ENCODE measurements around the gene OSBPL10. TPM values are rescaled to one million over a fixed set of nuclear protein-coding genes. Genes with fewer than 3 reads are reported as not detected.

OSBPL10 gene
- total and polyA plus RNA-seq, 2 experiments from 2014 or later = 2.4 to 8.1 TPM

- Histone ChIP-seq H3K9me2 (ENCODE audit: insufficient read depth) (no peaks in the 10 kb centered on the region), H3K27ac (no peak overlapping the region), H3K4me3 (no peak overlapping the region), H3K79me2 (ENCODE audit: insufficient read depth) (no peaks in the 10 kb centered on the region), H3K9ac (no peak overlapping the region), H3K9me3 (ENCODE audit: low read depth) (no peaks in the 10 kb centered on the region), H3K27me3 (replicated peaks; ENCODE audit: insufficient read depth) (no peaks in the 10 kb centered on the region; the same call in 1 of the 2 replicates), H3K36me3 (ENCODE audit: low read depth) (no peaks in the 10 kb centered on the region), H4K20me1 (ENCODE audit: insufficient read depth) (no peaks in the 10 kb centered on the region), H3K4me1 (ENCODE audit: insufficient read depth) (no peaks in the 10 kb centered on the region), H2AFZ (no peak overlapping the region), H3F3A (ENCODE audit: insufficient read depth) (no peaks in the 10 kb centered on the region), H3K4me2 (ENCODE audit: unreplicated experiment) (no peak overlapping the region)
- in situ Hi-C loops (cut with MboI) = loop anchor here (25.0 kb wide), 2 partner anchors 819 to 969 kb away; no protein-coding TSS in a partner anchor
- WGBS, 2 experiments (ENCODE audit: low coverage in 1 of 2, low lambda C conversion rate in 2 of 2, missing lambda C conversion rate in 2 of 2) = 38 to 51% methylated on average over 7 of the region's 7 CpGs
- DNase-seq = no peak
- no peak for TF ChIP-seq EZH2 (IDR thresholded peaks at IDR 0.05; ENCODE audit: insufficient read depth, poor library complexity, severe bottlenecking)
- no peak for TF ChIP-seq EZH2phosphoT487 (IDR thresholded peaks at IDR 0.05; ENCODE audit: insufficient read depth, low read depth)
These were observed 225.0 kb downstream of the OSBPL10 start for GRCh38 chr3:31755926-31756658.

GRCh38 chr3:31754575-31755278 lies 226.3 kb downstream of the OSBPL10 start:
- no peaks in the 10 kb centered on the region for H3K9me3 ChIP-seq (ENCODE audit: low read depth)
- H3K27ac ChIP-seq = no peak overlapping the region
- DNase-seq = no peak
- 65 to 73% methylated on average over 6 of the region's 6 CpGs for WGBS, 2 experiments (ENCODE audit: low coverage in 1 of 2, low lambda C conversion rate in 2 of 2, missing lambda C conversion rate in 2 of 2)
- no peak for TF ChIP-seq EZH2phosphoT487 (IDR thresholded peaks at IDR 0.05; ENCODE audit: insufficient read depth, low read depth)
- no peak for TF ChIP-seq EZH2 (IDR thresholded peaks at IDR 0.05; ENCODE audit: insufficient read depth, poor library complexity, severe bottlenecking)
- in situ Hi-C loops (cut with MboI) = loop anchor here (25.0 kb wide), 2 partner anchors 817 to 967 kb away; no protein-coding TSS in a partner anchor
- no peak overlapping the region for H3K4me3 ChIP-seq
- H3K9ac ChIP-seq = no peak overlapping the region
- H3K4me2 ChIP-seq (ENCODE audit: unreplicated experiment) = no peak overlapping the region
- no peaks in the 10 kb centered on the region for H3K4me1 ChIP-seq (ENCODE audit: insufficient read depth)
- H3K79me2 ChIP-seq (ENCODE audit: insufficient read depth) = no peaks in the 10 kb centered on the region
- H3K27me3 ChIP-seq (replicated peaks; ENCODE audit: insufficient read depth) = no peaks in the 10 kb centered on the region; the same call in 1 of the 2 replicates
- no peaks in the 10 kb centered on the region for H3F3A ChIP-seq (ENCODE audit: insufficient read depth)
- H3K36me3 ChIP-seq (ENCODE audit: low read depth) = no peaks in the 10 kb centered on the region
- H2AFZ ChIP-seq = no peak overlapping the region
- no peaks in the 10 kb centered on the region for H4K20me1 ChIP-seq (ENCODE audit: insufficient read depth)
- H3K9me2 ChIP-seq (ENCODE audit: insufficient read depth) = no peaks in the 10 kb centered on the region

- Histone ChIP-seq H3K79me2 (ENCODE audit: insufficient read depth) (no peaks in the 10 kb centered on the region), H2AFZ (no peak overlapping the region), H3K4me2 (ENCODE audit: unreplicated experiment) (no peak overlapping the region), H3F3A (ENCODE audit: insufficient read depth) (no peaks in the 10 kb centered on the region), H3K27me3 (replicated peaks; ENCODE audit: insufficient read depth) (no peaks in the 10 kb centered on the region; the same call in 1 of the 2 replicates), H3K4me1 (ENCODE audit: insufficient read depth) (no peaks in the 10 kb centered on the region), H3K9me2 (ENCODE audit: insufficient read depth) (no peaks in the 10 kb centered on the region), H4K20me1 (ENCODE audit: insufficient read depth) (no peaks in the 10 kb centered on the region), H3K4me3 (no peak overlapping the region), H3K27ac (no peak overlapping the region), H3K9me3 (ENCODE audit: low read depth) (no peaks in the 10 kb centered on the region), H3K9ac (no peak overlapping the region), H3K36me3 (ENCODE audit: low read depth) (no peaks in the 10 kb centered on the region)
- no peak for DNase-seq
- TF ChIP-seq EZH2 (IDR thresholded peaks at IDR 0.05; ENCODE audit: insufficient read depth, poor library complexity, severe bottlenecking) (no peak), EZH2phosphoT487 (IDR thresholded peaks at IDR 0.05; ENCODE audit: insufficient read depth, low read depth) (no peak)
- in situ Hi-C loops (cut with MboI) = loop anchor here (25.0 kb wide), 2 partner anchors 816 to 966 kb away; no protein-coding TSS in a partner anchor
- 90 to 91% methylated on average over 7 of the region's 7 CpGs for WGBS, 2 experiments (ENCODE audit: low coverage in 1 of 2, low lambda C conversion rate in 2 of 2, missing lambda C conversion rate in 2 of 2)
These were observed 228.0 kb downstream of the OSBPL10 start for GRCh38 chr3:31753050-31753425.

- Histone ChIP-seq H3K4me1 (ENCODE audit: insufficient read depth) (no peaks in the 10 kb centered on the region), H3K79me2 (ENCODE audit: insufficient read depth) (no peaks in the 10 kb centered on the region), H3K27ac (no peak overlapping the region), H4K20me1 (ENCODE audit: insufficient read depth) (no peaks in the 10 kb centered on the region), H3K27me3 (replicated peaks; ENCODE audit: insufficient read depth) (no peaks in the 10 kb centered on the region; the same call in 1 of the 2 replicates), H2AFZ (no peak overlapping the region), H3F3A (ENCODE audit: insufficient read depth) (no peaks in the 10 kb centered on the region), H3K4me3 (no peak overlapping the region), H3K36me3 (ENCODE audit: low read depth) (no peaks in the 10 kb centered on the region), H3K9ac (no peak overlapping the region), H3K9me3 (ENCODE audit: low read depth) (no peaks in the 10 kb centered on the region), H3K9me2 (ENCODE audit: insufficient read depth) (no peaks in the 10 kb centered on the region), H3K4me2 (ENCODE audit: unreplicated experiment) (no peak overlapping the region)
- DNase-seq = no peak
- in situ Hi-C loops (cut with MboI) = loop anchor here (25.0 kb wide), 2 partner anchors 815 to 965 kb away; no protein-coding TSS in a partner anchor
- WGBS, 2 experiments (ENCODE audit: low coverage in 1 of 2, low lambda C conversion rate in 2 of 2, missing lambda C conversion rate in 2 of 2) = 63 to 66% methylated on average over 7 of the region's 7 CpGs
- no peak for TF ChIP-seq EZH2 (IDR thresholded peaks at IDR 0.05; ENCODE audit: insufficient read depth, poor library complexity, severe bottlenecking)
- no peak for TF ChIP-seq EZH2phosphoT487 (IDR thresholded peaks at IDR 0.05; ENCODE audit: insufficient read depth, low read depth)
These were observed 228.6 kb downstream of the OSBPL10 start for GRCh38 chr3:31752305-31753049.

Data from GM23248 (cell line).